Liver (tissue), 9 donors: Measurements from ENCODE around the gene GULP1. TPM values are rescaled to one million over a fixed set of nuclear protein-coding genes. Genes with fewer than 3 reads are reported as not detected.

Source experiments
- DNase-seq: peaks from one replicate; pipeline ENCODE4 v3.0.0-alpha.2; 2017; ENCODE audit warnings: low spot score
- H3K27ac ChIP-seq, 2 donors: one replicate each; pipeline ENCODE4 v1.7.0; 2013; ENCODE audit warnings: inconsistent platforms in 2 of 2, low read length in 2 of 2, control low read depth in 1 of 2, low read depth in 1 of 2, mild to moderate bottlenecking in 1 of 2
- H3K27me3 ChIP-seq, 4 donors: one replicate each; pipeline versions ENCODE4 v1.6.1 to v1.7.0; 2013; ENCODE audit warnings: low read length in 3 of 4, inconsistent platforms in 1 of 4, mild to moderate bottlenecking in 1 of 4, moderate library complexity in 1 of 4; ENCODE audit not compliant: control insufficient read depth in 4 of 4, insufficient read depth in 4 of 4
- H3K36me3 ChIP-seq, 4 donors: one replicate each; pipeline versions ENCODE4 v1.6.1 to v1.7.0; 2013; ENCODE audit warnings: low read length in 3 of 4, mild to moderate bottlenecking in 3 of 4, low read depth in 1 of 4, moderate library complexity in 1 of 4; ENCODE audit not compliant: control insufficient read depth in 4 of 4, insufficient read depth in 3 of 4
- H3K4me1 ChIP-seq, 4 donors: one replicate each; pipeline versions ENCODE4 v1.6.1 to v1.7.0; 2013; ENCODE audit warnings: low read length in 3 of 4, mild to moderate bottlenecking in 3 of 4, moderate library complexity in 1 of 4; ENCODE audit not compliant: control insufficient read depth in 4 of 4, insufficient read depth in 4 of 4
- H3K4me3 ChIP-seq, 3 donors: one replicate each; pipeline versions ENCODE4 v1.6.1 to v1.7.0; 2013; ENCODE audit warnings: low read length in 3 of 3, control low read depth in 1 of 3, low read depth in 1 of 3, mild to moderate bottlenecking in 1 of 3
- H3K9ac ChIP-seq, 2 donors: one replicate each; pipeline ENCODE4 v1.7.0; 2013; ENCODE audit warnings: low read length in 2 of 2, mild to moderate bottlenecking in 2 of 2, moderate library complexity in 2 of 2, control low read depth in 1 of 2, low read depth in 1 of 2
- H3K9me3 ChIP-seq, 4 donors: one replicate each; pipeline versions ENCODE4 v1.6.1 to v1.7.0; 2013; ENCODE audit warnings: low read length in 3 of 4; ENCODE audit not compliant: control insufficient read depth in 4 of 4
- EGR1 ChIP-seq, 2 donors: IDR thresholded peaks; 2 replicates each; pipeline ENCODE4 v1.6.1; 2016 to 2018; ENCODE audit warnings: antibody characterized with exemption in 2 of 2, low read depth in 2 of 2
- HNF4A ChIP-seq, 2 donors: conservative IDR thresholded peaks; 2 replicates each; pipeline ENCODE4 v1.6.1; 2016; ENCODE audit warnings: antibody characterized with exemption in 2 of 2, mild to moderate bottlenecking in 2 of 2
- HNF4G ChIP-seq: IDR thresholded peaks from 2 replicates; pipeline ENCODE4 v1.6.1; 2016; ENCODE audit warnings: antibody characterized with exemption
- NR2F2 ChIP-seq: IDR thresholded peaks from 2 replicates; pipeline ENCODE4 v1.6.1; 2016; ENCODE audit warnings: antibody characterized with exemption
- RAD21 ChIP-seq, 2 donors: IDR thresholded peaks; 2 replicates each; pipeline ENCODE4 v1.6.1; 2016; ENCODE audit warnings: antibody characterized with exemption in 2 of 2, mild to moderate bottlenecking in 2 of 2
- RXRA ChIP-seq, 2 donors: IDR thresholded peaks; 2 replicates each; pipeline ENCODE4 v1.6.1; 2017 to 2018; ENCODE audit warnings: antibody characterized with exemption in 2 of 2, mild to moderate bottlenecking in 1 of 2
- YY1 ChIP-seq: IDR thresholded peaks from 2 replicates; pipeline ENCODE4 v1.6.1; 2016; ENCODE audit warnings: antibody characterized with exemption, mild to moderate bottlenecking
- WGBS: extraction: QIAGEN DNeasy Blood & Tissue Kit; methylation state at CpG from one replicate; pipeline ENCODE4 v1.1.7; 2013; 5-methylcytosine and 5-hydroxymethylcytosine counted together
- polyA plus RNA-seq, 2 donors: library from polyadenylated mRNA; stranded (reverse) in 1 of 2; unstranded in 1 of 2; fragments of 200-250 nt in 1 of 2; fragments of >200 nt in 1 of 2; fragmentation: Nextera tagmentation in 1 of 2; extraction: Ambion mirVana in 1 of 2; gene quantifications; one replicate each; pipeline versions ENCODE4 v1.2.1 to v1.2.3, GENCODE V29; 2013 to 2015
- total RNA-seq, 2 donors: library from RNA; depleted of rRNA; stranded (reverse); fragments of >200 nt; gene quantifications; one replicate each; pipeline ENCODE4 v1.2.3, GENCODE V29; 2014
- TF ChIP-seq, protein P1 (sequence below): IDR thresholded peaks from 2 replicates; pipeline ENCODE4 v1.6.1; 2016; ENCODE audit warnings: antibody characterized with exemption, mild to moderate bottlenecking
- TF ChIP-seq, protein P2 (sequence below): IDR thresholded peaks from 2 replicates; pipeline ENCODE4 v1.6.1; 2016; ENCODE audit warnings: antibody characterized with exemption
- TF ChIP-seq, protein P3 (sequence below): IDR thresholded peaks from 2 replicates; pipeline ENCODE4 v1.6.1; 2016; ENCODE audit warnings: antibody characterized with exemption
- TF ChIP-seq, protein P4 (sequence below): IDR thresholded peaks from 2 replicates; pipeline ENCODE4 v1.6.1; 2016; ENCODE audit warnings: antibody characterized with exemption
- donor health status: healthy.
- donor health status: healthy.
- donor health status: healthy.
- donor health status: healthy.
- donor health status: healthy.

The GULP1 gene
- total and polyA plus RNA-seq, 4 donors, result 0.53 to 6.9 (median 0.89) TPM

DNA sequence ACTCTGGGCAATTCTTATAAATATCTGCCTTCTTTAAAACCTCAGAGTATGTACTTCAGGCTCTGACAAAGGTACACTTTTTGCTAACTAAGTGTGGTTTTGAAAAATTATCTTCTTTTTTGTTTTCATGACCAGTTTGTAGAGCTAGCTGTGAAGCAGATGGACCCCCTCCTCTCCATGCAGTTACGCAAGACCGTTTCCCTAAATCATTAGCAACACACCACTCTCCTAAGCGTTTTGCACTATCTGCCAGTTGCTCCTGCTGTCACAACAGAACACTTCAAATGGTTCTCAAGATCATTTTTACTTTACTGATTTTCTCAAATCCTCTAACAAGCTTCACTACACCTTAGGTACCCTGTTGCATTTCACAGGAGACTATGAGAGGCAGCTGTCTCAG lies 53.3 kb downstream of the GULP1 start:
- H3K27ac ChIP-seq, result no peak overlapping the region
- no peak for DNase-seq
- H3K27me3 ChIP-seq, result no peaks in the 10 kb centered on the region
- H3K4me1 ChIP-seq, result no peaks in the 10 kb centered on the region
- no peak overlapping the region for H3K4me3 ChIP-seq
- H3K9me3 ChIP-seq, result no peaks in the 10 kb centered on the region
- no peak overlapping the region for H3K9ac ChIP-seq
- TF ChIP-seq, protein P1, sequence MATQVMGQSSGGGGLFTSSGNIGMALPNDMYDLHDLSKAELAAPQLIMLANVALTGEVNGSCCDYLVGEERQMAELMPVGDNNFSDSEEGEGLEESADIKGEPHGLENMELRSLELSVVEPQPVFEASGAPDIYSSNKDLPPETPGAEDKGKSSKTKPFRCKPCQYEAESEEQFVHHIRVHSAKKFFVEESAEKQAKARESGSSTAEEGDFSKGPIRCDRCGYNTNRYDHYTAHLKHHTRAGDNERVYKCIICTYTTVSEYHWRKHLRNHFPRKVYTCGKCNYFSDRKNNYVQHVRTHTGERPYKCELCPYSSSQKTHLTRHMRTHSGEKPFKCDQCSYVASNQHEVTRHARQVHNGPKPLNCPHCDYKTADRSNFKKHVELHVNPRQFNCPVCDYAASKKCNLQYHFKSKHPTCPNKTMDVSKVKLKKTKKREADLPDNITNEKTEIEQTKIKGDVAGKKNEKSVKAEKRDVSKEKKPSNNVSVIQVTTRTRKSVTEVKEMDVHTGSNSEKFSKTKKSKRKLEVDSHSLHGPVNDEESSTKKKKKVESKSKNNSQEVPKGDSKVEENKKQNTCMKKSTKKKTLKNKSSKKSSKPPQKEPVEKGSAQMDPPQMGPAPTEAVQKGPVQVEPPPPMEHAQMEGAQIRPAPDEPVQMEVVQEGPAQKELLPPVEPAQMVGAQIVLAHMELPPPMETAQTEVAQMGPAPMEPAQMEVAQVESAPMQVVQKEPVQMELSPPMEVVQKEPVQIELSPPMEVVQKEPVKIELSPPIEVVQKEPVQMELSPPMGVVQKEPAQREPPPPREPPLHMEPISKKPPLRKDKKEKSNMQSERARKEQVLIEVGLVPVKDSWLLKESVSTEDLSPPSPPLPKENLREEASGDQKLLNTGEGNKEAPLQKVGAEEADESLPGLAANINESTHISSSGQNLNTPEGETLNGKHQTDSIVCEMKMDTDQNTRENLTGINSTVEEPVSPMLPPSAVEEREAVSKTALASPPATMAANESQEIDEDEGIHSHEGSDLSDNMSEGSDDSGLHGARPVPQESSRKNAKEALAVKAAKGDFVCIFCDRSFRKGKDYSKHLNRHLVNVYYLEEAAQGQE, result no peak
- no peak for TF ChIP-seq YY1
- no peak for TF ChIP-seq RXRA (IDR thresholded peaks at IDR 0.05)
- TF ChIP-seq, protein P2, sequence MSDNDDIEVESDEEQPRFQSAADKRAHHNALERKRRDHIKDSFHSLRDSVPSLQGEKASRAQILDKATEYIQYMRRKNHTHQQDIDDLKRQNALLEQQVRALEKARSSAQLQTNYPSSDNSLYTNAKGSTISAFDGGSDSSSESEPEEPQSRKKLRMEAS, result no peak
- no peak for TF ChIP-seq RAD21 (IDR thresholded peaks at IDR 0.05)
- no peak for TF ChIP-seq HNF4G
- TF ChIP-seq, protein P3, sequence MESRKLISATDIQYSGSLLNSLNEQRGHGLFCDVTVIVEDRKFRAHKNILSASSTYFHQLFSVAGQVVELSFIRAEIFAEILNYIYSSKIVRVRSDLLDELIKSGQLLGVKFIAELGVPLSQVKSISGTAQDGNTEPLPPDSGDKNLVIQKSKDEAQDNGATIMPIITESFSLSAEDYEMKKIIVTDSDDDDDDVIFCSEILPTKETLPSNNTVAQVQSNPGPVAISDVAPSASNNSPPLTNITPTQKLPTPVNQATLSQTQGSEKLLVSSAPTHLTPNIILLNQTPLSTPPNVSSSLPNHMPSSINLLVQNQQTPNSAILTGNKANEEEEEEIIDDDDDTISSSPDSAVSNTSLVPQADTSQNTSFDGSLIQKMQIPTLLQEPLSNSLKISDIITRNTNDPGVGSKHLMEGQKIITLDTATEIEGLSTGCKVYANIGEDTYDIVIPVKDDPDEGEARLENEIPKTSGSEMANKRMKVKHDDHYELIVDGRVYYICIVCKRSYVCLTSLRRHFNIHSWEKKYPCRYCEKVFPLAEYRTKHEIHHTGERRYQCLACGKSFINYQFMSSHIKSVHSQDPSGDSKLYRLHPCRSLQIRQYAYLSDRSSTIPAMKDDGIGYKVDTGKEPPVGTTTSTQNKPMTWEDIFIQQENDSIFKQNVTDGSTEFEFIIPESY, result no peak
- no peak for TF ChIP-seq EGR1 (IDR thresholded peaks at IDR 0.05; ENCODE audit: low read depth in 2 of 2)
- TF ChIP-seq HNF4A (conservative IDR thresholded peaks at IDR 0.05), result no peak
- 64% methylated on average over 3 of the region's 3 CpGs for WGBS
- H3K36me3 ChIP-seq, result no peaks in the 10 kb centered on the region

DNA sequence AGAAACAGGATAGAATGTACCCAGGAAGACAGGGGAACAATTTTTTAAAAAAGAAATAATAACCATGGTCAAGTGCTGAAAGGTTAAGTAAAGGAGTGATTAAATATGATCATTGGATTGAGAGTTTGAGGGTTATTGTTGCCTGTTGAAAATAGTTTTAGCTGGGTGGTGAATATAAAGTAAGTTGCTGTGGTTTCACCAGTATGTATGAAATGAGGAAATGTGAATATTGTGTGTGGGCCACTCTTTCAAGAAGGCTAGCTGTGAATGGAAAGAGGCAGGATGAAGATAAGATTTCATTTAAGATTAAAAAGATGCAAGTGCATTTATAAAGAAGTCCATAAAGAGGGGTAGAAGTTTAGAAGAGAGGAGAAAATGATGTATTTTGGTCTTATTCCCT lies 53.8 kb downstream of the GULP1 start:
- TF ChIP-seq NR2F2 (no peak), RXRA (IDR thresholded peaks at IDR 0.05) (no peak), HNF4A (conservative IDR thresholded peaks at IDR 0.05) (no peak), EGR1 (IDR thresholded peaks at IDR 0.05; ENCODE audit: low read depth in 2 of 2) (no peak)
- TF ChIP-seq, protein P3, result no peak
- TF ChIP-seq, protein P4, sequence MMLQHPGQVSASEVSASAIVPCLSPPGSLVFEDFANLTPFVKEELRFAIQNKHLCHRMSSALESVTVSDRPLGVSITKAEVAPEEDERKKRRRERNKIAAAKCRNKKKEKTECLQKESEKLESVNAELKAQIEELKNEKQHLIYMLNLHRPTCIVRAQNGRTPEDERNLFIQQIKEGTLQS, result no peak
- TF ChIP-seq, protein P1, result no peak
- H3K4me3 ChIP-seq, result no peak overlapping the region
- no peaks in the 10 kb centered on the region for H3K27me3 ChIP-seq
- no peaks in the 10 kb centered on the region for H3K36me3 ChIP-seq
- no peaks in the 10 kb centered on the region for H3K4me1 ChIP-seq
- DNase-seq, result no peak
- H3K27ac ChIP-seq, result no peak overlapping the region
- no peaks in the 10 kb centered on the region for H3K9me3 ChIP-seq
- no peak overlapping the region for H3K9ac ChIP-seq
